Naive thymus-derived CD4-positive, alpha-beta T cell (primary cell): ENCODE measurements around the gene TIGD7. TPM values are rescaled to one million over a fixed set of nuclear protein-coding genes. Genes with fewer than 3 reads are reported as not detected.

Source experiments
- ATAC-seq: fragments of 150-1000 bp; cut with Tn5 transposase; 2 replicates; pipeline ENCODE4 v1.10.0; 2021; ENCODE audit warnings: mild to moderate bottlenecking, moderate library complexity
- CTCF ChIA-PET: fragments of 350-600 bp; sonication (Branson Sonifier 250); formaldehyde crosslinking; loops from one replicate; lab custom pipeline; 2021; ENCODE audit warnings: antibody characterized with exemption; lab: Charles Lee
- POLR2A ChIA-PET: fragments of 350-600 bp; sonication (Branson Sonifier 250); formaldehyde crosslinking; loops from one replicate; lab custom pipeline; 2021; ENCODE audit warnings: antibody characterized with exemption, inconsistent platforms; lab: Charles Lee
- DNase-seq, 9 donors: peaks; one replicate each; pipeline versions ENCODE4 v3.0.0 to v3.0.0-alpha.2; 2020 to 2022; ENCODE audit warnings: mixed read lengths in 1 of 9
- H3K27ac ChIP-seq: one replicate; pipeline ENCODE4 v1.7.0; 2013; ENCODE audit warnings: mild to moderate bottlenecking, low read depth, low read length, moderate library complexity
- H3K27me3 ChIP-seq, 2 donors: one replicate each; pipeline ENCODE4 v1.7.0; 2013; ENCODE audit warnings: low read length in 2 of 2, mild to moderate bottlenecking in 2 of 2, moderate library complexity in 2 of 2; ENCODE audit not compliant: control insufficient read depth in 2 of 2, insufficient read depth in 2 of 2
- H3K36me3 ChIP-seq, 3 experiments: 1 replicate in 2 of 3; 2 replicates in 1 of 3; pipeline ENCODE4 v1.7.0; 2013; ENCODE audit warnings: low read length in 3 of 3, mild to moderate bottlenecking in 3 of 3, moderate library complexity in 1 of 3; ENCODE audit not compliant: insufficient read depth in 3 of 3, control insufficient read depth in 2 of 3
- H3K4me1 ChIP-seq, 2 donors: one replicate each; pipeline ENCODE4 v1.7.0; 2013; ENCODE audit warnings: low read length in 2 of 2, mild to moderate bottlenecking in 2 of 2, moderate library complexity in 1 of 2; ENCODE audit not compliant: control insufficient read depth in 2 of 2, insufficient read depth in 2 of 2
- H3K4me3 ChIP-seq: 2 replicates; pipeline ENCODE4 v1.7.0; 2013; ENCODE audit warnings: mild to moderate bottlenecking, low read length
- H3K9me3 ChIP-seq, 3 experiments: 1 replicate in 2 of 3; 2 replicates in 1 of 3; pipeline ENCODE4 v1.7.0; 2013; ENCODE audit warnings: low read length in 3 of 3; ENCODE audit not compliant: control insufficient read depth in 2 of 3
- H3K27ac Mint-ChIP-seq, 9 donors: one replicate each; pipeline ENCODE4 v1.8.0; 2020 to 2022; ENCODE audit warnings: mixed read lengths in 9 of 9, mild to moderate bottlenecking in 8 of 9, moderate library complexity in 5 of 9, inconsistent platforms in 2 of 9
- H3K27me3 Mint-ChIP-seq, 5 donors: one replicate each; pipeline ENCODE4 v1.8.0; 2021 to 2022; ENCODE audit warnings: mixed read lengths in 5 of 5, mild to moderate bottlenecking in 1 of 5
- H3K36me3 Mint-ChIP-seq, 5 donors: one replicate each; pipeline ENCODE4 v1.8.0; 2020 to 2022; ENCODE audit warnings: mixed read lengths in 5 of 5, mild to moderate bottlenecking in 3 of 5, inconsistent platforms in 1 of 5
- H3K4me1 Mint-ChIP-seq, 7 donors: one replicate each; pipeline ENCODE4 v1.8.0; 2020 to 2022; ENCODE audit warnings: mixed read lengths in 7 of 7, mild to moderate bottlenecking in 3 of 7, inconsistent platforms in 1 of 7
- H3K4me3 Mint-ChIP-seq, 10 donors: one replicate each; pipeline ENCODE4 v1.8.0; 2020 to 2022; ENCODE audit warnings: mild to moderate bottlenecking in 10 of 10, mixed read lengths in 10 of 10, moderate library complexity in 6 of 10, inconsistent platforms in 2 of 10
- H3K9me3 Mint-ChIP-seq, 11 donors: one replicate each; pipeline ENCODE4 v1.8.0; 2020 to 2022; ENCODE audit warnings: mixed read lengths in 11 of 11, mild to moderate bottlenecking in 4 of 11, inconsistent platforms in 1 of 11, moderate library complexity in 1 of 11
- intact Hi-C, 2 donors: fragments of 100-400 bp; cut with micrococcal nuclease; formaldehyde crosslinking; loops; one replicate each; pipeline ENCODE4 v1.15.1; 2023
- polyA plus RNA-seq, 2 donors: library from polyadenylated mRNA; unstranded; fragments of 300-500 nt; fragmentation: Illumina TruSeq; gene quantifications; one replicate each; pipeline ENCODE4 v1.2.3, GENCODE V29; 2021
- total RNA-seq, 6 experiments: library from RNA in 5 of 6; stranded (reverse) in 5 of 6; gene quantifications; 1 replicate in 5 of 6; 2 replicates in 1 of 6; pipeline ENCODE4 v1.2.3 and lab custom pipeline; 2021 to 2026

The TIGD7 gene
- total and polyA plus RNA-seq, 7 experiments from 2014 or later = 4.9 to 18.4 (median 5.6) TPM

GRCh38 chr16:3254309-3254708 is 50.9 kb downstream of the TIGD7 start:
- no peak overlapping the region for H3K4me3 ChIP-seq
- H3K27me3 ChIP-seq = no peaks in the 10 kb centered on the region
- POLR2A ChIA-PET = interaction anchor here (0.9 to 2.7 kb wide), 2 partner anchors 9 to 20 kb away, joined by 3 to 7 read pairs; partner anchors contain the start of gene ZNF200
- intact Hi-C loops = no loop called here
- no peaks in the 10 kb centered on the region for H3K9me3 ChIP-seq
- H3K36me3 ChIP-seq = no peaks in the 10 kb centered on the region
- CTCF ChIA-PET = interaction anchor here (0.9 kb wide), 1 partner anchor 226 kb away, joined by 3 read pairs; no protein-coding TSS in a partner anchor
- Mint-ChIP-seq H3K4me1 (peaks cover 0 to 6% (median 0%) of the 10 kb centered on the region in 7 donors), H3K27me3 (no peaks in the 10 kb centered on the region), H3K4me3 (no peak overlapping the region), H3K27ac (no peak overlapping the region), H3K36me3 (peaks cover 0 to 4% (median 0%) of the 10 kb centered on the region in 5 donors), H3K9me3 (peaks cover 0 to 6% (median 0%) of the 10 kb centered on the region in 11 donors)
- H3K4me1 ChIP-seq = no peaks in the 10 kb centered on the region
- no peak for ATAC-seq
- H3K27ac ChIP-seq = no peak overlapping the region
- DNase-seq = no peak

DNA sequence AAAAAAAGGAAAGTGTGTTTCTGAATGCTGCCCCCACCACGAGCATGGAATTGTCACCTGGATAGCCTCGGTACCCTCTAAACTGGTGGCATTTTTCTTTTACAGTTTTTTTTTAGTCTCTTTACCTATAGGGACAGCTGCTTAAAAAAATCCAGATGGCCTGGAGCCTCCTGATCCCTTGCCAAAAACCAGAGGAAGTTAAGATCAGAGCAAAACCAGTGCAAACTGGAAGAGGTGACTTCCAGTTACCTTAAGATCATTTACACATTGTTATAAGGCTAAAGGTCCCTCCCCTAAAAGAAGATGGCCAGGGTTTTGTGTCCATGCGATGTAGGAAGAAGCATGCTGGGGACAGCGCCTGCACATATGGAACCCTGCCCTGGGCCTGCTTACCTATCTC is 52.3 kb downstream of the TIGD7 start:
- Histone ChIP-seq H3K4me1 (no peaks in the 10 kb centered on the region), H3K9me3 (no peaks in the 10 kb centered on the region), H3K36me3 (no peaks in the 10 kb centered on the region), H3K4me3 (no peak overlapping the region), H3K27me3 (no peaks in the 10 kb centered on the region), H3K27ac (no peak overlapping the region)
- Mint-ChIP-seq H3K4me3 (no peak overlapping the region), H3K36me3 (peaks cover 0 to 4% (median 0%) of the 10 kb centered on the region in 5 donors), H3K4me1 (peaks cover 0 to 6% (median 0%) of the 10 kb centered on the region in 7 donors), H3K9me3 (peaks cover 0 to 6% (median 0%) of the 10 kb centered on the region in 11 donors), H3K27me3 (no peaks in the 10 kb centered on the region), H3K27ac (no peak overlapping the region)
- ATAC-seq = no peak
- ChIA-PET CTCF (interaction anchor here (0.7 kb wide), 1 partner anchor 10 kb away, joined by 6 read pairs; no protein-coding TSS in a partner anchor), POLR2A (interaction anchor here (0.7 to 1.0 kb wide), 3 partner anchors 14 to 31 kb away, joined by 3 to 4 read pairs (median 3); no protein-coding TSS in a partner anchor)
- intact Hi-C loops = no loop called here
- DNase-seq = no peak

DNA sequence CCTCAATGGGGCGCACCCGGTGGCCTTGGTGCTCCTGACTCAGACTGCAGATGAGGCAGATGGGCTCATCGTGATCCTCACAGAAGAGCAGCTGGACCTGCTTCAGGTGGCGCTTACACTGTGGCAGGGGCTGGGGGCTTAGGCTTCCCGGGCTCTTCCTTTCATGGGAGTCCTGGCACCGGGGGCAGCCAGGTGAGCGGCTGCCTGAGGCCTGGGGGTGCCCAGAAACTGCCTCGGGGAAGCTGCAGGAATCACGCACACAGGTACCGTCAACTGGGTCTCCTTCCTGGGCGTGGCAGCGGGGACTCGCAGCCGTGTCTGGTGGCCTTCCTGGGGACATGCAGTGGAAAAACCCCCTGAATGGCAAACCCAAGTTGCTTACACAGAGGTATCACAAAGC is 55.8 kb downstream of the TIGD7 start:
- intact Hi-C loops = no loop called here
- Histone ChIP-seq H3K4me3 (no peak overlapping the region), H3K4me1 (no peaks in the 10 kb centered on the region), H3K9me3 (no peaks in the 10 kb centered on the region), H3K36me3 (no peaks in the 10 kb centered on the region), H3K27ac (no peak overlapping the region), H3K27me3 (no peaks in the 10 kb centered on the region)
- no peak overlapping the region for H3K4me3 Mint-ChIP-seq
- peaks cover 0 to 4% (median 0%) of the 10 kb centered on the region in 5 donors for H3K36me3 Mint-ChIP-seq
- ChIA-PET POLR2A (interaction anchor here (0.7 to 1.2 kb wide), 2 partner anchors 18 to 44 kb away, joined by 3 to 4 read pairs; no protein-coding TSS in a partner anchor), CTCF (interaction anchor here (0.6 kb wide), 1 partner anchor 276 kb away, joined by 3 read pairs; no protein-coding TSS in a partner anchor)
- peaks cover 0 to 11% (median 4%) of the 10 kb centered on the region in 5 donors for H3K27me3 Mint-ChIP-seq
- peaks cover 0 to 9% (median 0%) of the 10 kb centered on the region in 7 donors for H3K4me1 Mint-ChIP-seq
- peaks cover 0 to 6% (median 0%) of the 10 kb centered on the region in 11 donors for H3K9me3 Mint-ChIP-seq
- no peak overlapping the region for H3K27ac Mint-ChIP-seq
- DNase-seq (no peak), ATAC-seq (no peak)

GRCh38 chr16:3249020-3249419 is 56.2 kb downstream of the TIGD7 start:
- ATAC-seq (no peak), DNase-seq (no peak)
- intact Hi-C loops = no loop called here
- H3K9me3 ChIP-seq = no peaks in the 10 kb centered on the region
- Mint-ChIP-seq H3K27me3 (peaks cover 0 to 11% (median 6%) of the 10 kb centered on the region in 5 donors), H3K27ac (no peak overlapping the region), H3K9me3 (peaks cover 0 to 6% (median 0%) of the 10 kb centered on the region in 11 donors), H3K4me3 (no peak overlapping the region), H3K4me1 (peaks cover 0 to 10% (median 0%) of the 10 kb centered on the region in 7 donors), H3K36me3 (peaks cover 0 to 4% (median 0%) of the 10 kb centered on the region in 5 donors)
- no peaks in the 10 kb centered on the region for H3K27me3 ChIP-seq
- ChIA-PET CTCF (interaction anchor here (0.6 kb wide), 2 partner anchors 89 to 277 kb away, joined by 3 read pairs; no protein-coding TSS in a partner anchor), POLR2A (no interaction called here)
- H3K27ac ChIP-seq = no peak overlapping the region
- no peaks in the 10 kb centered on the region for H3K36me3 ChIP-seq
- H3K4me1 ChIP-seq = no peaks in the 10 kb centered on the region
- H3K4me3 ChIP-seq = no peak overlapping the region

Other genes starting within 250 kb of the TIGD7 start
- gene IL32, start 239.8 kb downstream of the TIGD7 start, total RNA-seq = 1,000 to 10,000 TPM in 1 of 5 experiments, 100 to 1,000 TPM in 4; 351 to 3,697 (median 587) TPM
- 1,000 to 10,000 TPM; 1,418 to 1,605 TPM for gene IL32, start 239.8 kb downstream of the TIGD7 start, polyA plus RNA-seq
- under 1 TPM in 3 of 5 experiments, not detected in 2; 0.22 to 0.61 (median 0.29) TPM for gene ZSCAN10, start 206.1 kb downstream of the TIGD7 start, total RNA-seq
- under 1 TPM in 1 of 2 donors, not detected in 1; 0.35 TPM for gene ZSCAN10, start 206.1 kb downstream of the TIGD7 start, polyA plus RNA-seq
- gene ZNF205, start 192.8 kb downstream of the TIGD7 start, total RNA-seq = under 1 TPM in 1 of 5 experiments, not detected in 4; 0.29 TPM
- gene ZNF205, start 192.8 kb downstream of the TIGD7 start, polyA plus RNA-seq = under 1 TPM in 1 of 2 donors, not detected in 1; 0.09 TPM
- 10 to 100 TPM in 3 of 5 experiments, 1 to 10 TPM in 2; 3.8 to 14.0 (median 11.8) TPM for gene ZNF213, start 170.4 kb downstream of the TIGD7 start, total RNA-seq
- 1 to 10 TPM; 1.7 to 3.4 TPM for gene ZNF213, start 170.4 kb downstream of the TIGD7 start, polyA plus RNA-seq
- under 1 TPM in 2 of 5 experiments, not detected in 3; 0.38 to 0.41 TPM for gene OR1F1, start 117.2 kb downstream of the TIGD7 start, total RNA-seq
- gene OR1F1, start 117.2 kb downstream of the TIGD7 start, polyA plus RNA-seq = under 1 TPM in 1 of 2 donors, not detected in 1; 0.35 TPM
- gene ZNF200, start 70.3 kb downstream of the TIGD7 start, total RNA-seq = 10 to 100 TPM in 3 of 5 experiments, 1 to 10 TPM in 2; 4.8 to 33.3 (median 16.6) TPM
- gene ZNF200, start 70.3 kb downstream of the TIGD7 start, polyA plus RNA-seq = 10 to 100 TPM; 12.3 to 20.2 TPM
- 10 to 100 TPM in 1 of 5 experiments, 1 to 10 TPM in 1, under 1 TPM in 2, not detected in 1; 0.38 to 38.1 (median 2.4) TPM for gene MEFV, start 48.8 kb downstream of the TIGD7 start, total RNA-seq
- under 1 TPM in 1 of 2 donors, not detected in 1; 0.18 TPM for gene MEFV, start 48.8 kb downstream of the TIGD7 start, polyA plus RNA-seq
- 10 to 100 TPM; 26.1 to 51.6 (median 36.9) TPM for gene ZNF263, start 21.9 kb downstream of the TIGD7 start, total RNA-seq
- gene ZNF263, start 21.9 kb downstream of the TIGD7 start, polyA plus RNA-seq = 10 to 100 TPM; 61.1 to 80.2 TPM
- gene ZNF75A, start 67 bp upstream of the TIGD7 start, total RNA-seq = 10 to 100 TPM; 27.7 to 90.6 (median 53.4) TPM
- gene ZNF75A, start 67 bp upstream of the TIGD7 start, polyA plus RNA-seq = 10 to 100 TPM; 31.0 to 35.1 TPM
- gene OR2C1, start 50.5 kb upstream of the TIGD7 start, total RNA-seq = under 1 TPM in 3 of 5 experiments, not detected in 2; 0.35 to 0.65 (median 0.50) TPM
- gene OR2C1, start 50.5 kb upstream of the TIGD7 start, polyA plus RNA-seq = under 1 TPM; 0.24 to 0.65 TPM
- 10 to 100 TPM in 4 of 5 experiments, 1 to 10 TPM in 1; 9.7 to 31.1 (median 19.0) TPM for gene ZSCAN32, start 95.6 kb upstream of the TIGD7 start, total RNA-seq
- gene ZSCAN32, start 95.6 kb upstream of the TIGD7 start, polyA plus RNA-seq = 10 to 100 TPM; 14.6 to 24.3 TPM
- 10 to 100 TPM in 3 of 5 experiments, 1 to 10 TPM in 2; 4.7 to 22.8 (median 13.5) TPM for gene ZNF174, start 95.8 kb upstream of the TIGD7 start, total RNA-seq
- gene ZNF174, start 95.8 kb upstream of the TIGD7 start, polyA plus RNA-seq = 10 to 100 TPM; 11.0 to 26.4 TPM
- gene ZNF597, start 138.1 kb upstream of the TIGD7 start, total RNA-seq = 1 to 10 TPM; 2.2 to 5.9 (median 3.8) TPM
- 1 to 10 TPM; 1.7 to 2.1 TPM for gene ZNF597, start 138.1 kb upstream of the TIGD7 start, polyA plus RNA-seq
- gene NAA60, start 138.2 kb upstream of the TIGD7 start, total RNA-seq = 10 to 100 TPM; 38.7 to 63.7 (median 55.3) TPM
- gene NAA60, start 138.2 kb upstream of the TIGD7 start, polyA plus RNA-seq = 10 to 100 TPM; 41.2 to 58.9 TPM
- not detected for gene C16orf90, start 190.1 kb upstream of the TIGD7 start, total RNA-seq
- gene C16orf90, start 190.1 kb upstream of the TIGD7 start, polyA plus RNA-seq = not detected
- 10 to 100 TPM; 16.9 to 33.2 (median 28.0) TPM for gene CLUAP1, start 195.6 kb upstream of the TIGD7 start, total RNA-seq
- 10 to 100 TPM; 31.5 to 44.2 TPM for gene CLUAP1, start 195.6 kb upstream of the TIGD7 start, polyA plus RNA-seq